Kidney tubule cell (primary cell): ENCODE data around the gene RIMS1.

Experiments used
- DNase-seq: peaks from one replicate; pipeline ENCODE4 v3.0.0-alpha.2; 2018; ENCODE audit warnings: low spot score

RIMS1 gene

DNA sequence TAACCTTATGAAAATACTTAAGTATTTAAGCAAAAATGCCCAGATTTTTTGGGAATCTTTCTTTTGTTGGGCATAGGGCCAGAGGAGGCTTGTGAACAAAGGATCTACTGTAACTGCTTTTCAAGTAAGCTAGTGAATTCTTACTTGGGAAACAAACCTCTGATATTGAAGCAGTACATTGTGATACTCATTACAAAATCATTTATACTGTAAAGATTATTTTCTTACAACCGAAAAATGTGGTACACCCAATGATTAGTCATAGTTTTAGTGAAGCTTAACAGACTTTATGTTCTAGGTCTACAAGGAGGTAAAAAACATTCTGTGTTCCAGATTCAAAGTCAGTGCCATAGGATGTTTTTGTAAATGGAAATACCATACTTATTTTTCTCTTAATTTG lies 462.6 kb downstream of the RIMS1 start:
- peak; percentile 16 for DNase-seq

GRCh38 chr6:72350296-72350881 lies 464.0 kb downstream of the RIMS1 start:
- DNase-seq: no peak

DNA sequence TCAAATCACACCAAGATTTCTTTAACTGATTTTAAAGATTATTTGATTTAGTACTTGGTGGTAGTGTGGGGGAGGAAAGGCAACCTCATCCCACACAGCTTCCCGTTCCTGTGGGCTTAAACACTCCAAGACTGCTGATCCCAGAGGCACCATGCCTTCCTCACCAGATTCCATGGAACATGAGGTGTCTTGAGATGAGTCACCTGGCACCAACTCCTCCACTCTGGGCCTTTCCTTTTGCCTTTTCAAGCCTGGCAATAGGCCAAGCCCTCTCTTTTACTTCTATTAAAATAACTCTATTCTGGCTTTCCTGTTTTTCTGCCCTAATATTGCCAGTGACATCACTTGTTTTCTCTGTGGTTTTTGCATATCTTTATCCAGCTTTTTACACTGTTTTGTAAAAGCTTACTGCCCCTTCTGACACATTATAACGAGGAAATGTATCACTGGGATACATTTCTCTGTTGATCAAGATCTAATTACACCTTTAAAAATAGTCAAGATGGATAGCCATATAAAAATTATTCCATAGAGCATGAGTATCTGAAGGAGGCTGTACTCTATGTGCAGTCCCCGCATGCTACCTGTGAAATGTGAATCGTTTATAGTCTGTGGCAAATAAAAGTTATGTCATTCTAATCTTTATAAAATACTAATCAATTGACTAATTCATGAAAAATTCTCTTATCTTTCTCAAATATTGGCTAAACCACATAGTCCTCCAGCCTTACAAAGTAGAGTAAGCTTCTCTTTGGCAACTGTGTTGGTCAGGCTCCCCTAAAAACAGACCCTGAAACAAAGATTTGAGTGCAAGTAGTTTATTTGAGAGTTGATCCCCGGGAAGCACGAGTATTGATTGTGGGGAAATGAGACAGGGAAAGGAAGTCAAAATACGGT lies 477.7 kb downstream of the RIMS1 start:
- peak; percentile 95 for DNase-seq

DNA sequence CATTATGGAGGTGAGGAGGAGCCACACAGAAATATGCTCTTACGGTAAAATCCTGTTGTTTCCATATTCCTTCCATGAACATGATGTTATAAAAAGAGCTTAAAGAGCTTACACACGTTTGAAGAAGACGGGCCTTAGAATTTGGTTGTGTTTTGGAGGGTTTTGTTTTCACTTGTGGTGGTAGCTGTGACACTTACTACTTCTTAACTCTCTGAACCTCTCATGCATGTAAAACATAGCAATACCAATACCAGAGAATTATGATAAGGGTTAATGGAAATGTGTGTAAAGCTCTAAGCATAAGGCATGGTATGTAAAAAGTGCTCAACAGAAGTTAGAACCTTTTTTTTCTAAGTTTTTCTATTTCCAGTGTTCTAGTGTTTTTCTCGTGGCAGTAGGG lies 479.4 kb downstream of the RIMS1 start:
- DNase-seq: no peak

DNA sequence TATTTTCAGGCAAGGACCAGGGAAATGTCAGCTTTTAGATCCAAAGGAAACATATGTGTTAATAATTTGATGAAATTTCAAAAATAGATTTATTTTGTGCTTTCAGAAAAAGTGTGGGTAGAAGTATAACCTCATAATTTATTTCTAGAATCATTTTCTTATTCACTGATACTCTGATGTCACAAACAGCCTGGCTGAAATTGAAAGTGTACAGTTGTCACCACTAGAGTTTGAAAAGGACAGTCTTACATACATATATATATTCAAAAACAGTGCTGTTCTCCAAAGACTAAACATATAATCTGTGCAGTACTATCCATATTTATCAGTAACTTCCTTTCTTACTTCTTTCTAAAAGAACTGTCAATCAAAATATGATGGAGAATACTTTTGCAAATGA lies 481.1 kb downstream of the RIMS1 start:
- DNase-seq: no peak

- DNase-seq: no peak
Observed at GRCh38 chr6:72371473-72371872, 485.1 kb downstream of the RIMS1 start.

DNA sequence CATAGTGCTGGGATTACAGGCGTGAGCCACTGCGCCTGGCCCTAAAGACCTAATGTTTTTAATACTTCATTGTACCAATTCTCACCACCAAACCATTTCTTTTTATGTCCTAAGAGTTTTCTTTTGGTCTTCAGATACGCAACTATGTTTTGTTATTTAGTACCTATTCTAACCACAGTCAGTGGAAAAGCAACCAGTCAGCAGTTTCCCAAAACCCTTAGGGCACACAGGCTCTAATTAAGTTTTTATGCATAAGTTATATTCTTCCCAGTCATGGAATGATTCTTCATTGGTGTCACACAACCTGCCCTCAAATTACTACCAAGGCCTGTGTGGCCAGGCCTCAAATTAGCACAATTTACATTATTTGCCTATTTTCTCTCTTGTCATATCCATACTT lies 487.8 kb downstream of the RIMS1 start:
- DNase-seq: no peak

- DNase-seq: no peak
Observed at GRCh38 chr6:72374857-72375256, 488.5 kb downstream of the RIMS1 start.

GRCh38 chr6:72376736-72377135 lies 490.4 kb downstream of the RIMS1 start:
- DNase-seq: no peak

GRCh38 chr6:72381076-72381475 lies 494.7 kb downstream of the RIMS1 start:
- no peak for DNase-seq

DNA sequence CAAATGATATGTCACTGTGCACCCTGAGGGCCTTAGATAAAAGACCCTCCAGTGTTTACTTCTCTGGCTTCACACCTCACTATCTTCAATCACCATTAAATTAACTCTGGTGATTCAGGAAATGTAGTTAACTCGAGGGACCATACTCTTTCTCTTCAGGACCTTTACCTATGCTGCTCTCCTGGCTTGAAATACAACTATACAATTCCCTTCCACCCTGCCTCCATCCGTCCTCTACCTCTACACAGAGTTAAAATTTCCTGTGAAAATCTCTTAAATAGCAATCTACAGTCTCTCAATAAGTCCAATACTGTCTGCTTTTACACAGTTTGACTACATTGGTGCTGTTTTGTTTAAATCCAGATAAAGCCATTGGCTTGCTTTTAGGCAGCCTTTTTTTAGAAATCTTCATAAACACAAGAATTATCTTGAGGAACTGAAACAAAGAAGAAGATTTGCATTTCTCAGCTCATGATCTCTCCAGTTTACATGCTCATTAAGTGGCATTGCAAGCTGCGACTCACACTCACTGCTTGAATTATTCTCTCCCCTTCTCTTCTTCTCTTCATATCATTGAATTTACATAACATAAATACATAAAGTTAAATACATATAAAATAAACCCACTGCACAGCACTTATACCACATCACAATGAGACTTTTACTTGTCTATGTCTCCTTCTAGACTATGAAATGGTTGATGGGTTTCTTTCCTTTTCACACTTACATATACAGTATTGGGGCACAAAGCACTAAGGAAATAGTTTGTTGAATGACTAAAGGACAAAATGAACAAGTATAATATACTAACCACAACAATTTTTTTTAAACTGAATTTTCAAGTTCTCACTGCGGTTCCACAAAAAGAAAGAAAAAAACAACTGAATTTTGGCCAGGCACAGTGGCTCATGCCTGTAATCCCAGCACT lies 496.5 kb downstream of the RIMS1 start:
- no peak for DNase-seq

DNA sequence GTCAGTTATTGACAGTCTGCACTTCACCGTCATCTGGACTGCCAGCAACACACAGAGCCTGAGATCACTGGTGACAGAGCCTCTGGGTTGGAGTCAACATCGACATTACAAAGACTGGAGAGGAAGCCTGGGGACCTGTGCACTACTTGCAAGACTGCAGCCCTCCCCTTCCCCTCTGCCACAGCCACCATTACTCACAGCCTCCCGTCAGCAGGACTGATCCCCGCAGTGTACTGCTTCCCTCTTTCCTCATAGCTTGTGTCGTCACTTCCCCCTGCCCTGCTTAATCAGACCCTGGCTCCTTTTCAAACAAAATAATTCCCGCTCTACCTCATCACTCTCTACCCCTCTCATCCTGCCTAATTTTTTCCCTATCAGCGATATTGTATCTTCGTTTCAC lies 500.0 kb downstream of the RIMS1 start:
- no peak for DNase-seq

DNA sequence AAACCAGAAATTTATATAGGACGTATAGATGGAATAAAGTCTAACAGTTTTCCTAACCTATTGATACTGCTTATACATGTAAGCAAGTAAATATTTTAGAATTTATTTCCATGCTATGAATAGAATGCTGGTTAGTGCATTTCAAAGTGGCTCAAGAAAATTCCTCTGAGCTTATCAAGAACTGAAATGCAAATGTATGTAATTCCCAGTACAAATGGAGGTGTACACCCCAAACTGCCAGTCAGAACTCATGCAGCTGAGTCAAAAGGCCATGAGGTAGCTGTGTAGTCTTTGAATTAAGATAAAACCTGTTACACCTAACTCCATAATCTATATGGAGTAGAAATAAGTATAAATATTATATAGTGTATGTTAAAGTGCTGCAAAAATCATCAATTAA lies 503.3 kb downstream of the RIMS1 start:
- DNase-seq: no peak

DNA sequence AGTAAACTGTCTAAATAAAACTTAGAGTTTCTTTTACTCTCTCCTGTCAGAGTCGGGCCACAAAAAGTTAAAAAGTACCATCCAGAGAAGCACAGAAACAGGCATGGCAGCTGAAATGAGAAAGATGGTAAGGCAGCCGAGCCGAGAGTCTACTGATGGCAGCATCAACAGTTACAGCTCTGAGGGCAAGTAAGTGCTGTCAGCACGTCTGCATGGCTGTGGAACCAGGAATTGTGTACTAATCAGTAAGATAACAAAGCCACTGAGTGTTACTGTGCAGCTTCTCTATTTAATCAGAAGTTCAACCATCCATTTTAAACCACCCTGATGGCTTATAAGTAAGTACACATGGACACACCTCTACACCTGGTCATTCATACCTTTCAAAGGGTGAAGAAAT lies 504.2 kb downstream of the RIMS1 start:
- no peak for DNase-seq

DNA sequence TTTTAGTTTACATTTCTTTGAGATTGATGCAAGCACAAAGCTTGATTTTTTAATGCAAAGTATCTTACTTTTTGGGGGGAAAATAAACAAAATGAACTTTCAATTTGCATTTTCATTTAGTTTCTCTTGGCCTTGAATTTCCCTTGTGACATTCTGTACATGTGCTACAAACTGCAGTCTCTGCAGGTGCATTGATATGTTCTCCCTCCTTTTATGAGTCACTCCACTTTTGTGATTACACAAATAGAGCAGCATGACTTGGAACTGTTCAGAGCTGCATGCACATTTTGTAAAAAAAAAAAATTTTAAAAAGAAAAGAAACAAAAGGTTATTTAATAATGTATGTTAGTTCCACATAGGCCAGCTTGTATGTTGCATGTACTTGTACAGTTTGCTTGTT lies 515.5 kb downstream of the RIMS1 start:
- no peak for DNase-seq

DNA sequence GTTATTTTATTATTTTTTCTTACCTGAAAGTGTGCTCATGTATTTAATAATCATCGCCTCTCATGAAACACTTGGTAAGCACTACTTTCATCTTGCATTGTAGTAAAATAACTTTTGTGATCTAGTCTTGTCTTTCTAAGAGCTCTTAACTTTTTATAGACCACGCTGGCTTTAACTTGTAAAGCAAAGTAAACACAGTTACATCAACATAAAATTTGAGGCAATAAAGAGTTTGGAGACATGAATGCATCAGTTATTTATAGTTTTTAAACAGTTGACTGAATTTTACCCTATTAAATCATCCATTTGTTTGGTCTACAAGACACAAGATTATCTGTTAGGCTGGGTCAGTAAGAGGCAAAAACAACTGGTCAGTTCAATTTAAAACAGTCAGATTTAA lies 517.1 kb downstream of the RIMS1 start:
- DNase-seq: no peak

DNA sequence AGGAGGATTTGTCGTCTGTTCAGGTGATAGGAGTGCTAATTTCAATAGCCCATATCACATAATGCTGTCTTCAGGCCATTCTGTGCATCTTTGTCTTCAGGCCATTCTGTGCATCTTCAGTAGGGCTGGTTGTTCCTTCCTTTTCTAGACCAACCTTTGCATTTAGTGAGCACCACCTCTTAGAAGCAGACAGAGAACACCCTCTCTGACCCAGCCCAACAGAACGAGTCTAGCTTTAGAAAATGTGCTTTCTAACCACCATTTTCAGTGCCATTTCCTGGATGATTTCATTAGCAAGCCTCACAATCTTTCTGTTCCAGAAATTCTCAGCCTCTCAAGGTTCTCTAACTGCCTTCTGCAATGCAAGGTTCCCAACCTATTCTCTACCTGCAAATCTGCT lies 520.2 kb downstream of the RIMS1 start:
- DNase-seq: no peak

GRCh38 chr6:72410769-72411168 lies 524.4 kb downstream of the RIMS1 start:
- no peak for DNase-seq

GRCh38 chr6:72411872-72412708 lies 525.7 kb downstream of the RIMS1 start:
- DNase-seq: peak; percentile 72

- no peak for DNase-seq
Observed at GRCh38 chr6:72412709-72413044, 526.3 kb downstream of the RIMS1 start.

DNA sequence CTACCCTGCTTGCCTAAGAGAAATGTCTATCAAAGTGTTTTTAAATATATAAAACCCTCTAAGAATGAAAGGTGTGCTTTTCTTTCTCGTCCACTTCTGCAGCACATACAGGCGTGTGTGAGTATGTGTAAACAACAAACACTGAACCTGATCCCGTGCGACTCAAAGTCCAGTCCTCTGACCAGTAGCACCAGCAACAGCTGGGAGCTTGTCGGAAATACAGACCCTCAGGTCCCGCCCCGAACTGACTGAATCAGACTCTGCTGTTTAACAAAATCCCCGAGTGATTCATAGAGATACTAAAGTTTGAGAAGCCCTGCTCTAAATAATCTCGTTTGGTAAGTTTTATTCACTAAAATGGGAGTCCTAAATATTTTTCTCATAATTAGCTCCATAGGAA lies 527.5 kb downstream of the RIMS1 start:
- no peak for DNase-seq

DNA sequence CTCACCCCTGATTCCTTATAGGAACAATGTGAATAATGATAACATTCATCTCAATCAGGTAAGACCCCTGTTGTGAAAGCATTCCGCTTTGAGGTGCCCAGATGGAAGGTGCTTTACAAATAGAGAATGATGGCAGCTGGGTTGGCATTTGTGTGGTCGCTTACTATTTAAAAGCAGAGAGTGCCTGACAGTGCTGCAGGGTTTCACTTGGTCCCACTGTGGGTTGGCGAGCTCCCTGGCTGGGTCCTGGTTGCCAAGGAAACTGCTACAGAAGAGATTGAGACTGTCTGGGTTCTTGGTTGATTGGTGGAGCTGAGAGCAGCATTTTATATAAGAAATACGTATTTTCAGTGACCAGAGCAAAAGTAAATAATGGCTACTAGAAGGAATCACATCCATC lies 528.3 kb downstream of the RIMS1 start:
- no peak for DNase-seq
